Fibroblast of villous mesenchyme (primary cell): ENCODE measurements around the gene COG6. TPM values are rescaled to one million over a fixed set of nuclear protein-coding genes. Genes with fewer than 3 reads are reported as not detected.

Experiments used
- DNase-seq: peaks from one replicate; pipeline ENCODE4 v3.0.0-alpha.2; 2010; ENCODE audit warnings: low read depth
- H3K4me3 ChIP-seq: 2 replicates; pipeline ENCODE4 v1.5.1; 2011; ENCODE audit warnings: low read depth, mild to moderate bottlenecking, low read length
- CTCF ChIP-seq: IDR thresholded peaks from 2 replicates; pipeline ENCODE4 v1.5.1; 2012; ENCODE audit warnings: low read depth, mild to moderate bottlenecking, low read length; ENCODE audit not compliant: insufficient read depth
- total RNA-seq: library from RNA; depleted of rRNA; stranded (reverse); fragments of >200 nt; gene quantifications from 2 replicates; pipeline ENCODE4 v1.2.3, GENCODE V29; 2012

Gene COG6
- total RNA-seq, 1 donor, result 67.4 TPM

GRCh38 chr13:39685652-39686051 lies 30.2 kb downstream of the COG6 start:
- TF ChIP-seq CTCF, result no peak

GRCh38 chr13:39688278-39688677 lies 32.8 kb downstream of the COG6 start:
- no peak for DNase-seq
- H3K4me3 ChIP-seq, result no peak overlapping the region
- no peak for TF ChIP-seq CTCF

More at GRCh38 chr13:39685652-39686051, 30.2 kb downstream of the COG6 start:
- DNase-seq, result no peak
- no peak overlapping the region for H3K4me3 ChIP-seq

GRCh38 chr13:39688699-39689405 lies 33.4 kb downstream of the COG6 start:
- DNase-seq, result peak; percentile 62
- no peak for TF ChIP-seq CTCF
- H3K4me3 ChIP-seq, result no peak overlapping the region

GRCh38 chr13:39692660-39693438 lies 37.4 kb downstream of the COG6 start:
- H3K4me3 ChIP-seq, result no peak overlapping the region
- TF ChIP-seq CTCF, result no peak
- peak; percentile 41 for DNase-seq

GRCh38 chr13:39699274-39699673 lies 43.8 kb downstream of the COG6 start:
- no peak overlapping the region for H3K4me3 ChIP-seq
- TF ChIP-seq CTCF, result no peak
- no peak for DNase-seq

- H3K4me3 ChIP-seq, result no peak overlapping the region
- DNase-seq, result no peak
- TF ChIP-seq CTCF, result no peak
Observed at GRCh38 chr13:39712626-39713025, 57.2 kb downstream of the COG6 start.
